Measurements from ENCODE around the gene TYSND1. TPM values are rescaled to one million over a fixed set of nuclear protein-coding genes. Genes with fewer than 3 reads are reported as not detected.
"Not testable (repeated sequence)": the region's sequence is repeated elsewhere in the genome, so short reads cannot be mapped to it uniquely, and the experiment has no call there.

Gene TYSND1
- total RNA-seq, 1 experiment from 2014 or later, result 16.5 TPM

DNA sequence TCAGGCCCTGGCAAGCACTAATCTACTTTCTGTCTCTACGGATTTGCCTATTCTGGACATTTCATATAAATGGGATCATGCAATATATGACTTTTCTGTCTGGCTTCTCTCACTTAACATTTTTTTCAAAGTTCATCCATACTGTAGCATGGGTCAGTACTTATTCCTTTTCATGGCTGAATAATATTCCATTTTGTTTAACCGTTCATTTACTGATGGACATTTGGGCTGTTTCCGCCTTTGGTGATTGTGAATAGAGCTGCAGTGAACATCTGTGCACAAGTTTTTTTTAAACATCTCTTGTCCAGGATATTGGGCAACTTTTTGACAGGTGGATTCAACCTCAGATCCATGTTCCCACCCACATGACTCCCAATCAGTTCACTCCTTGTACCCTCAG lies 44.8 kb downstream of the TYSND1 start:
- no peaks in the 10 kb centered on the region for H3K9me3 Mint-ChIP-seq (ENCODE audit: unreplicated experiment)
- H3K27ac Mint-ChIP-seq (ENCODE audit: low read depth, unreplicated experiment), result no peak overlapping the region
- ChIA-PET CTCF (interaction anchor here (0.6 to 13.0 kb wide), 3 partner anchors 15 to 448 kb away, joined by 3 to 107 read pairs (median 3); no protein-coding TSS in a partner anchor), POLR2A (no interaction called here)
- no TSS peak for BruUV-seq (replicated peaks)
- DNase-seq (ENCODE audit: unreplicated experiment), result no peak
- H3K27me3 Mint-ChIP-seq (ENCODE audit: insufficient read depth, unreplicated experiment), result no peaks in the 10 kb centered on the region
- TF ChIP-seq, protein P1, sequence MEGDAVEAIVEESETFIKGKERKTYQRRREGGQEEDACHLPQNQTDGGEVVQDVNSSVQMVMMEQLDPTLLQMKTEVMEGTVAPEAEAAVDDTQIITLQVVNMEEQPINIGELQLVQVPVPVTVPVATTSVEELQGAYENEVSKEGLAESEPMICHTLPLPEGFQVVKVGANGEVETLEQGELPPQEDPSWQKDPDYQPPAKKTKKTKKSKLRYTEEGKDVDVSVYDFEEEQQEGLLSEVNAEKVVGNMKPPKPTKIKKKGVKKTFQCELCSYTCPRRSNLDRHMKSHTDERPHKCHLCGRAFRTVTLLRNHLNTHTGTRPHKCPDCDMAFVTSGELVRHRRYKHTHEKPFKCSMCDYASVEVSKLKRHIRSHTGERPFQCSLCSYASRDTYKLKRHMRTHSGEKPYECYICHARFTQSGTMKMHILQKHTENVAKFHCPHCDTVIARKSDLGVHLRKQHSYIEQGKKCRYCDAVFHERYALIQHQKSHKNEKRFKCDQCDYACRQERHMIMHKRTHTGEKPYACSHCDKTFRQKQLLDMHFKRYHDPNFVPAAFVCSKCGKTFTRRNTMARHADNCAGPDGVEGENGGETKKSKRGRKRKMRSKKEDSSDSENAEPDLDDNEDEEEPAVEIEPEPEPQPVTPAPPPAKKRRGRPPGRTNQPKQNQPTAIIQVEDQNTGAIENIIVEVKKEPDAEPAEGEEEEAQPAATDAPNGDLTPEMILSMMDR (IDR thresholded peaks at IDR 0.05; ENCODE audit: unreplicated experiment), result no peak
- no peaks in the 10 kb centered on the region for H3K4me1 Mint-ChIP-seq (ENCODE audit: insufficient read depth, unreplicated experiment)
- no peak overlapping the region for H3K4me3 Mint-ChIP-seq (ENCODE audit: unreplicated experiment)
- peaks cover 9% of the 10 kb centered on the region for H3K36me3 Mint-ChIP-seq (ENCODE audit: insufficient read depth, unreplicated experiment)
- intact Hi-C loops (cut with micrococcal nuclease), result no loop called here

DNA sequence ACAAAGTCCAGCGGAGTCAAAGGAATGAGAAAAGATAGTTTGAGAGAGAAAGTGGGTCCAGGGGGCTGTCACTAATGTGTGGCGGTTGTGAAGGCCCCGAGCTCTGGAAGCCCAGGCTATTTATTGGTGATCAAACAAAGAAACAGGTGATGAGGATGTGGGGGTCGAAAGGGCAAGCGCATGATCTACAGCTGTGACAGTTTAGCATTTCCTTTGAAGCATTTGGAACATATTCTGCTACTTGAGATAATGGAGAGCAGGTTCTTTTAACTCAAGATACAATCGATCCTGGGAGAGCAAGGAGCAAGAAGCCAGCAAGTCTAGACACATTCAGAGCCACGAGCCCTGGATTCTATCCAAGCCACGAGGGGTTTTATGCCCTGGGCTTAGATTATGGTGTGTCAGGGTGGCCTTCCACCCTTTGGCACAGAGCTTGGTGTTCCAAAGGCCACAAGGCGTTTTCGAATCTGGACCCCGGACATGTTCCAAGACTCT lies 45.4 kb downstream of the TYSND1 start:
- H3K36me3 Mint-ChIP-seq (ENCODE audit: insufficient read depth, unreplicated experiment); H3K27ac Mint-ChIP-seq (ENCODE audit: low read depth, unreplicated experiment); BruUV-seq (replicated peaks); intact Hi-C loops (cut with micrococcal nuclease); DNase-seq (ENCODE audit: unreplicated experiment); POLR2A ChIA-PET; H3K4me1 Mint-ChIP-seq (ENCODE audit: insufficient read depth, unreplicated experiment); H3K4me3 Mint-ChIP-seq (ENCODE audit: unreplicated experiment); H3K27me3 Mint-ChIP-seq (ENCODE audit: insufficient read depth, unreplicated experiment); H3K9me3 Mint-ChIP-seq (ENCODE audit: unreplicated experiment): not testable (repeated sequence)
- CTCF ChIA-PET, result interaction anchor here (0.6 to 13.0 kb wide), 2 partner anchors 15 to 273 kb away, joined by 3 to 107 read pairs; no protein-coding TSS in a partner anchor

DNA sequence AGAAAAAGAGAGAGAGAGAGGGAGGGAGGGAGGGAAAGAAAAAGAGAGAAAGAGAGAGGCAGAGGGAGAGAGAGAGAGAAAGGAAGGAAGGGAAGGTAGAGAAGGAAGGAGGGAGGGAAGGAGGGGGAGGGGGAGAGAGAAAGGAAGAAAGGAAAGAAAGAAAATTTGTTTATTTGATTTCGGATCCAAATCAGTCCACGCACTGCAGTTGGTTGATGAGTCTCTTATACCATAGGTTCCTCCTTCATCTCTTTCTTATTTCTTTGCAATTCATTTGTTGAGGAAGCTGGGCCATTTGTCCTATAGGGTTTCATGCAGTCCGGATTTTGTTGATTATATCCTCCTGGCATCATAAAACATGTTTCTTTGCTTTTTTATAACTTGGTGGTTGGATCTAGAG lies 48.2 kb downstream of the TYSND1 start:
- no peak for DNase-seq (ENCODE audit: unreplicated experiment)
- TF ChIP-seq, protein P1 (IDR thresholded peaks at IDR 0.05; ENCODE audit: unreplicated experiment), result no peak
- H3K27me3 Mint-ChIP-seq (ENCODE audit: insufficient read depth, unreplicated experiment), result no peaks in the 10 kb centered on the region
- H3K36me3 Mint-ChIP-seq (ENCODE audit: insufficient read depth, unreplicated experiment), result peaks cover 27% of the 10 kb centered on the region
- ChIA-PET POLR2A (no interaction called here), CTCF (interaction anchor here (13.0 kb wide), 1 partner anchor 18 kb away, joined by 107 read pairs; no protein-coding TSS in a partner anchor)
- intact Hi-C loops (cut with micrococcal nuclease), result no loop called here
- no TSS peak for BruUV-seq (replicated peaks)
- no peaks in the 10 kb centered on the region for H3K4me1 Mint-ChIP-seq (ENCODE audit: insufficient read depth, unreplicated experiment)
- no peak overlapping the region for H3K4me3 Mint-ChIP-seq (ENCODE audit: unreplicated experiment)
- H3K27ac Mint-ChIP-seq (ENCODE audit: low read depth, unreplicated experiment), result no peak overlapping the region
- H3K9me3 Mint-ChIP-seq (ENCODE audit: unreplicated experiment), result no peaks in the 10 kb centered on the region

DNA sequence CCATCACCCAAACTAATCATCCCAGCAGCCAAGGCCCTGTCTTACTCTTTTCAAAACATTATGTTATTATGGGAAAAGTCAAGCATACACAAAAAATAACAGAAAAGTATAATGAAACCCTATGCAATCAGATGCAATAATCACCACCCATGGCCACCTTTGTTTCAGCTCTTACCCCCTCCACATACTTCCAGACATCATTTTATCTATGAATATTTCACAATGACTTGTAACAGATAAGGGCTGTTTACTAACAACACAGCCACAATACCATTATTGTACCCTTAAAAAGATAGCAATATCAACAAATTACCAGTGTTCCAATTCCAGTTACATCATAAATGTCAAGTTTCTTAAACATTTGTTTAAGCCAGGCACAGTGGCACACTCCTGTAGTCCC lies 49.0 kb downstream of the TYSND1 start:
- POLR2A ChIA-PET, result no interaction called here
- intact Hi-C loops (cut with micrococcal nuclease), result no loop called here
- Mint-ChIP-seq H3K36me3 (ENCODE audit: insufficient read depth, unreplicated experiment) (peaks cover 30% of the 10 kb centered on the region), H3K27ac (ENCODE audit: low read depth, unreplicated experiment) (no peak overlapping the region), H3K4me1 (ENCODE audit: insufficient read depth, unreplicated experiment) (no peaks in the 10 kb centered on the region), H3K27me3 (ENCODE audit: insufficient read depth, unreplicated experiment) (no peaks in the 10 kb centered on the region), H3K9me3 (ENCODE audit: unreplicated experiment) (no peaks in the 10 kb centered on the region), H3K4me3 (ENCODE audit: unreplicated experiment) (no peak overlapping the region)
- no TSS peak for BruUV-seq (replicated peaks)
- DNase-seq (ENCODE audit: unreplicated experiment), result no peak
- TF ChIP-seq, protein P1 (IDR thresholded peaks at IDR 0.05; ENCODE audit: unreplicated experiment), result no peak
- CTCF ChIA-PET, result interaction anchor here (13.0 kb wide), 1 partner anchor 19 kb away, joined by 107 read pairs; no protein-coding TSS in a partner anchor
